ENCODE results near the gene TMEM219. TPM values are rescaled to one million over a fixed set of nuclear protein-coding genes. Genes with fewer than 3 reads are reported as not detected.
A peak's percentile ranks its signal among the peaks of the same experiment; 100 is the strongest.

TMEM219 gene
- total and polyA plus RNA-seq, 11 donors = 58.9 to 121 (median 69.8) TPM

GRCh38 chr16:29982560-29983419 is 20.9 kb downstream of the TMEM219 start:
- Histone ChIP-seq H3K4me1 (peaks cover 0 to 21% (median 8%) of the 10 kb centered on the region in 12 donors), H3K27ac (no peak overlapping the region), H3K9me3 (no peaks in the 10 kb centered on the region), H3K36me3 (peaks cover 6 to 100% (median 100%) of the 10 kb centered on the region in 9 donors), H3K27me3 (no peaks in the 10 kb centered on the region), H3K4me3 (no peak overlapping the region)
- no peak for TF ChIP-seq CTCF (IDR thresholded peaks at IDR 0.05)
- TF ChIP-seq POLR2A (IDR thresholded peaks at IDR 0.05) = no peak
- ATAC-seq (no peak), DNase-seq (no peak)
- WGBS, 4 donors = 84 to 89% (median 86%) methylated on average over 24 of the region's 24 CpGs
- intact Hi-C loops (cut with DNase I) = no loop called here

- Histone ChIP-seq H3K9me3 (no peaks in the 10 kb centered on the region), H3K4me3 (no peak overlapping the region), H3K27ac (no peak overlapping the region), H3K36me3 (peaks cover 6 to 100% (median 100%) of the 10 kb centered on the region in 9 donors), H3K4me1 (peaks cover 0 to 14% (median under 1%) of the 10 kb centered on the region in 12 donors), H3K27me3 (no peaks in the 10 kb centered on the region)
- intact Hi-C loops (cut with DNase I) = no loop called here
- TF ChIP-seq CTCF (IDR thresholded peaks at IDR 0.05) (no peak), POLR2A (IDR thresholded peaks at IDR 0.05) (no peak)
- DNase-seq (no peak), ATAC-seq (no peak)
- WGBS, 4 donors = 78 to 94% (median 87%) methylated on average over 11 to 12 of the region's 12 CpGs
Observed at GRCh38 chr16:29983420-29984136, 21.7 kb downstream of the TMEM219 start.

DNA sequence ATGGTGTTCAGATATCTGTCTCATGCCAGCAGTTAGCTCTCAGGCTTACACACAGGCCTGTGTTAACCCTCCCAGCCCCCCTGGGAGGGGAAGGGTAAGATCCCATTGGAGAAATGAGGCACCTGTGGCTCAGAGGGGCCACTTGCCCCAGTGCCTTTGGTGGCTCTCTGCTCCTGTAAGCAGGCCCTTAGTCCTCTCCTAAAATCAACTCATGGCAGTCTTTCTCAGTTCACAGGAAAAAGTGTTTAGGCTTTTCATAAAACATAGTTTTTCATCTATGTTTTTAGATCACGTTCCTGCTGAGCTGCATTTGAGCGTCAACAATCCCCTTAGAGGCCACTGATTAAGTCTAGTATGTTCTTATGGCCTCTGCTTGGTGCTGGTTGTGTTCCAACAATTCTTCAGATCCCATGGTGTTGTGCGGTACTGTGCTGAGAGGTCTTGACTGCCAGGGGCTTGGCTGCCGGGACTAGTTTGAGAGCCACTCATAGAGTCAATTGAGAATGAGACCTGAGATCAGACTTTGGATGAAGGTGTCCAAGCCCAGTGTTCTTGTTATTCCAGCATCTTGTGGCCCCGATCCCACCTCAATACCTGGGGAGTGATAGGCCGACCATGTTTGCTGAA is 22.4 kb downstream of the TMEM219 start:
- Histone ChIP-seq H3K27ac (no peak overlapping the region), H3K27me3 (no peaks in the 10 kb centered on the region), H3K4me1 (peaks cover 0 to 8% (median 0%) of the 10 kb centered on the region in 12 donors), H3K9me3 (no peaks in the 10 kb centered on the region), H3K36me3 (peaks cover 6 to 100% (median 100%) of the 10 kb centered on the region in 9 donors), H3K4me3 (no peak overlapping the region)
- intact Hi-C loops (cut with DNase I) = no loop called here
- DNase-seq (peak in 2 of 5 donors; percentile 11 to 13), ATAC-seq (no peak)
- WGBS, 4 donors = 76 to 87% (median 79%) methylated on average over 4 to 6 of the region's 6 CpGs
- TF ChIP-seq CTCF (IDR thresholded peaks at IDR 0.05) = no peak
- no peak for TF ChIP-seq POLR2A (IDR thresholded peaks at IDR 0.05)

- no peaks in the 10 kb centered on the region for H3K9me3 ChIP-seq
- WGBS, 4 donors = 83 to 95% (median 86%) methylated on average over 5 of the region's 5 CpGs
- intact Hi-C loops (cut with DNase I) = no loop called here
- ATAC-seq (no peak), DNase-seq (no peak)
- H3K27me3 ChIP-seq = no peaks in the 10 kb centered on the region
- H3K4me1 ChIP-seq = peaks cover 0 to 8% (median 0%) of the 10 kb centered on the region in 12 donors
- TF ChIP-seq POLR2A (IDR thresholded peaks at IDR 0.05) (no peak), CTCF (IDR thresholded peaks at IDR 0.05) (no peak)
- H3K27ac ChIP-seq = no peak overlapping the region
- peaks cover 6 to 100% (median 100%) of the 10 kb centered on the region in 9 donors for H3K36me3 ChIP-seq
- H3K4me3 ChIP-seq = no peak overlapping the region
Observed at GRCh38 chr16:29984764-29985147, 22.9 kb downstream of the TMEM219 start.
